Kidney glomerular epithelial cell (primary cell): Measurements from ENCODE around the gene RUNX2.
A peak's percentile ranks its signal among the peaks of the same experiment; 100 is the strongest.

Source experiments
- DNase-seq: peaks from one replicate; lab custom pipeline; 2025; lab: John Stamatoyannopoulos, UW

RUNX2 gene

GRCh38 chr6:45351667-45352066, 23.5 kb downstream of the RUNX2 start:
- no peak for DNase-seq

DNA sequence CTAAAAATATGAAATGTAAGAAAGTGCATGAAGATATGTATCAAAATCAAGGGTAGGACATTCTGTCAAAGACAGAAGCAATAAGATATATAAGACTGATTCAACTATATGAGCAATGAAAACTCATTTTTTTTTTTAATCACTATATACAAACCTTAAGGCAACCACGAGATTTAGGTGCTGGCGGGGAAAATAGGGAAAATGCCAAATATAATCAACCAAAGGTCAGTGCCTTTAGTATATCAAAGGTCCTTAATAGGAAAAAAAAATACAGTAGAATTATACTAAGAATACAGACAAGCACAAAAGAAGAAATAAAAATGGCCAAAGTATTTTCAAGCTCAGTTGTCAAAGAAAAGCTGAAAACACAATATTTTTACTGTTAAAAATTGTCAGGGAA, 25.5 kb downstream of the RUNX2 start:
- no peak for DNase-seq

GRCh38 chr6:45364466-45364865, 36.3 kb downstream of the RUNX2 start:
- DNase-seq: no peak

DNA sequence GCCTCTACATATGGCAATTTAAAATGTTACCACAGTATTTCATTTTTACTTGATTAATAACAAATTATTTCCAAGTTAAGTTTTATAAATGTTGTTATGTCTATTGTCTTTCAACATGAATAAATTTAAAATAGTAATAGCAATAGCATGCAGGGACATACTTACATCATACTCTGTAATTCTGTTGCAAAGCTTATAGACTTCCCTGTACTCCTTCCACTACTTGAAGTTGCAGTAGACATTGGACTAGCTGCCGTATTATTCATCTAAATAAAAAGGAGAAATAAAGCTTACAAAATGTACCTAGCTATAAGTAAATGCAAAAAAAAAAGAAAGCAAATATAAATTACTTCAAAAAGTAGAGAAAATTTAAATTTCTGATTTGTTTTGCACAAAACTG, 36.9 kb downstream of the RUNX2 start:
- DNase-seq: no peak

GRCh38 chr6:45366534-45366933, 38.4 kb downstream of the RUNX2 start:
- DNase-seq: no peak

DNA sequence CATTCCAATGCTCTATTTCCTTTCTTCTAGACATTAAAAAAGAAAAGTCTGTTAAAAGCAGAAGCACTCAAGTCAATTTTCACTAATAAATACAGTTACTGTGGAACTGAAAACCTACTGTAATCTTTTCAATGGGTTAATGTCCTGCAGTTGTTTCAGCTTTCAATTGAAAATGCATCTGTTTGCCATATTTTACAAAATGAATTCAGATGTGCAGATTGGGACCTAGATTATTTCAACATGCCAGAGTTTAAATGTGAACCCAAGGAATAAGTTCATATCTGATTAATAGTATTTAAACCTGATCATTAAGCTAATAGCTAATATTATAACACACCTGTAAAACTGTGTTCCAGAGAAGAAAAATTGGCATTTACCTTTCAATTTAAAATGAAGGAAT, 39.9 kb downstream of the RUNX2 start:
- DNase-seq: no peak

- no peak for DNase-seq
These were observed 41.7 kb downstream of the RUNX2 start for GRCh38 chr6:45369870-45370269.

DNA sequence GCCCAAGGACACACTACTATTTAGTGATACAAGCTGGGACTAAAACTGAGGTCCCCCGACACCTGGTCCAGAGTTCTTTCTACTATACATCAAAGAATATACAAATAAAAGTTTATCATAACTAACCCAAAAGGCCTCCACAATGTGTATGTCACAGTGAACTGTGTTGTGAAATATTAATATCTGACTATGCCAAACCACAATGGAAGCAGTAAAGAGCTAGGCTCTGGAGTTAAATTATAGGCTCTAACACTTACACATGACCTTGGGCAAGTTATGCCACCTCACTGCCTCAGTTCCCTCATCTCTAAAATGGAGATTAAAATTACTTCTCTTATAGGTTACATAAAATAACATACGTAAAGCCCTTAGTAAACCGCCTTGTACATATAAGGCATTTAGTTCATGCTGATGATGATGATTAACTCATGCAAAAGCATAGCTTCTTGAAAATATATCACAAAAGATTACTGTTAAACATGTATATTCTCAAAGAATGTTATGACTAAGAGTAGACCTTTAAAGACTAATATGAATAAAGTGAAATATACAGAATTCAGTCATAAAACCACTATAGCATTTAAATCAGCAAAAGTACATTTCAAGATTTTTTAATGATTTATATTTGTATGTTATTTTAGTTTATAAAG, 43.9 kb downstream of the RUNX2 start:
- DNase-seq: no peak

- no peak for DNase-seq
These were observed 47.3 kb downstream of the RUNX2 start for GRCh38 chr6:45375449-45375848.

DNA sequence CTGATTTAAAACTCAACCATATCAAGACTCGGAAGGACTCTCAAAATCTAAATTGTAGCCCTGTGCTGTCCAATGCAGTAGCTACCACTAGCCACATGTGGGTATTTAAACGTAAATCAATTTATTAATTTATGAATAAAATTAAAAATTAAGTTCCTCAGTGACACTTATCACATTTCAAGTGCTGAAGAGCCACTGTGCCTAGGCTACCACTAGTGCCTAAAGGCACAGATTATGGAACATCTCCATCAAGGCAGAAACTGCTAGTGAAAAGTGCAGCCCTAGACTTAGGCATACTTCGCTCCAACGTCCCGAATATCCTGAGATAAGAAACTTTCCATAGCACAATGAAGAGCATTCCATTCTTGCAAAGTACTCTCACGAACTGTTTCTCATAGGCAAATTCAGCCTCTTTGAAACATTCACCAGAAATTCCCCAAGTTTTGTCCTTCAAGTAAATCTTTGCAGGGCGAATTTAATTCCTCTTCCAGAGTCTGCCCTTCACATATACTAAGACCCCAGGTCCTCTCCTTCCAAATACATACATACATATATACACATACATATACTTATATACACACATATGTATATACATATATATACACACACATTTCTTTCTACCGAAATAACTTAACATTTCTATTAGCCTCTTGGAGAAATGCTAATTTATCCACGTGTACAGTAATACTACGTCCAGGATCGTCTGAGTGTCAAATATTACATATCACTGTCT, 48.3 kb downstream of the RUNX2 start:
- DNase-seq: peak; percentile 8

DNA sequence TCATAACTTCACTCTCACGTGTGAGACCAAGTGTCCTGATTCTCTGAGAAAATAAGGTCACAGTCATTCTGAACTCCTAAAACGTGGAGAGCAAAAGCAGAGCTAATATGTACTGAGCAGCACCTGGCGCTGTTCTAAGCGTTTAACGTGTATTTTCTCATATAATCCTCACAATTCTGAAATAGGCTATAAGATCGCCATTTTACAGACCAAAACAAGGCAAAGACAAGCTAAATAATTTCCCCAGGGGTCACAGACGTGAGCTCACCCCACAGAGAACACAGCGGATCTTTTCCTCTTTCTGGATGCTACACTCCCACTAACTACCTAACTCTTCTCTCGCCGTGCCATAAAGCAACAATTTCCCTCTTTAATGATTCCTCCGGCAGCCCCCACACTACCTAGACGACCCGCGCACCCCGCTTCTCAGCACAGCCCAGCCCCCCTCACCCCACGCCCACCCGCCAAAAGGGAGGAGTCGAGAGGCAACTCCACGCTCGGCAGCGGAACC, 49.0 kb downstream of the RUNX2 start:
- peak; percentile 55 for DNase-seq

- peak; percentile 94 for DNase-seq
These were observed 49.6 kb downstream of the RUNX2 start, which contains the start of gene SUPT3H for GRCh38 chr6:45377554-45378333. SUPT3H (minus strand) TSS chr6:45377934.

GRCh38 chr6:45378334-45378926, 50.3 kb downstream of the RUNX2 start:
- DNase-seq: no peak

DNA sequence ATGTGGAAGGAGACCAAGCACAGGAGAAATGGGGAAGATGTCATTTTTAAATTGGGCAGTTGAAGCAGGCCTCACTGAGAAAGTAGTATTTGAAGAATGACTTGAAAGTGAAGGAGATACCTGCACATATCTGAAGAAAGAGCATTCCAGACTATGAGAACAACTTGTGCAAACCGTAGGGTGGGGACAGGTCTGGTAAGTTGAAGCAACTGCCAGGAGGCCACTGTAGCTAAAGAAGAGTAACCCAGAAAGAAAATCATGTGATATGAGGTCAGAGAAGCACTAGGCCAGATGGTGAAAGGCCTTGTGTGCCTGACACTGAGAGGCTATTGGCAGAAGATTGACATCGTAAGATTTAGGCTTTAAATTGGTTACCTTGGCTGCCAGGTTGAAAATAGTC, 54.3 kb downstream of the RUNX2 start:
- DNase-seq: no peak

GRCh38 chr6:45386501-45386900, 58.4 kb downstream of the RUNX2 start:
- no peak for DNase-seq

DNA sequence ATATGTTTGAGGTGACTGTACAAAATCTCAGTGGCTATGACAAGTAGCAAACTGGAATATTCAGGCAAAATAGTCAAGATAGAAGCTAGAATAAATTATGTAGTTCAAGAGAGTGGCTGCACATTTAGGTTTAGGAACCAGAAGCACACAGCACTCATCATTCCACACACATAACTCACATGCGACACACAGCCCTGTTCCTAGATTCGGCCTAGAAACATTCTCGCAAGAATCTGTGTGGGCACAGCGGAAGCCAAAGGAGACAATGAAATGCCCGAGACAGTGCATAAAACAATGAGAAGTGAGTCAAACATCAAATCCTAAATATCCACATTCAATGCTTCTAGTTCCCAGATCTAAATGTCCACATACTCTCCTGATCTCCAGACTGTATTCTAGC, 59.1 kb downstream of the RUNX2 start:
- no peak for DNase-seq

GRCh38 chr6:45388328-45388727, 60.2 kb downstream of the RUNX2 start:
- no peak for DNase-seq

DNA sequence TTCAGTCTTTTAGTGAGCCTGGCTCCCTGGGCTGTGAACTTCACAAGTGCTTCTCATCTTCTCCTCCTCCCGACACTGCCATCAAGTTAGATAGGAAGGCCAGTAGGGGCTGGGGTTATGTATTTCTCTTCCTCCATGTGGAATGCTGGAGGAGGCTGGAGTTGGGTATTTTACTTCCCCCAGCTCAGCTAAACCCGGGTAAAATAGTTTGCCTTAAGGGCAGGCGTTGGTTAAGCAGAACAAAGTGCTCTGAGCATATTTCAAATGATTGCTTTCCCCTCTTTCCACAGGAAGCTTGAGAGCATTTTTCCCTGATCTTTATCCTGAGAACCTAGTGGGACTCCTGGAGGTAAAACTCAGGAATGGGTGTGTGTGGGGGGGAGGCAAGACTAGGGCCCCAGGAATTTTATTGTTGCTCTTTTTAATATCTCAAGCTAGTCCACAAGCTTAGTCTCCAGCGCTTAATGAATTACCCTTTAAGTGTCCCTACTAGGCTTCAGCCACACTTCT, 66.5 kb downstream of the RUNX2 start:
- DNase-seq: no peak

DNA sequence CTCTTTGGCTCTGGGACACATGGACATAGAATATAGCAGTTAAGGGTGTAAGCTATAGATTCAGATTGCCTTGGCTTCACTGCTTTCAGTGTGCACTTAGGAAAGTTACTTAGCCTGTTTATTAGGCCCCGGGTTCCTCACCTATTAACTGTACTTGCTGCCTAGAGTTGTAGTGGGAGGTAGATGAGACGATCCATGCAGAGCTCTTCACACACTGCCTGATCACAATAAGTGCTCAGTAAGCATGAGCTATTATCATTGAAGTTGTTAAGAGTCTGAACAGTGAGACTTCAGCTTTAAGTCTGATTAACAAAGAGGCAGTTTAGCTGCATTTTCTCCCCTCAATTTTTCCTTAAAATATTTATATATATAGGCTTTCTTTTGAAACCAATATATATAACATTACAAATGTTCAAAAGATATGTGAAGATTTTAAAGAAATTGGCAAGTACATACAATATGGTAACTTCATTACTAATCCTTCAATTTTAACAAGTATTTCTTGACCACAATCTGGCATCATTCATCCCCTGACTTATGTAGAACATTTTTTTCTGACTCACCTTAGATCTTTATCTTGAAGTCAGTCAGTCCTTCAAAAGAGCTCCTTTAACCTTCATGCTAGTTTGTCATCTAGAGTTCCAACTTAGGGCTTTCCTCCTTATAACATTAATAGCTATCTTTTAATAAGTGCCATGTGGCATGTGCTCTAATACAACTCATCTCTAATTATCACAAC, 70.1 kb downstream of the RUNX2 start:
- no peak for DNase-seq

- DNase-seq: no peak
These were observed 71.9 kb downstream of the RUNX2 start for GRCh38 chr6:45400021-45400420.

- no peak for DNase-seq
These were observed 83.8 kb downstream of the RUNX2 start for GRCh38 chr6:45411959-45412358.
